Measurements from ENCODE around the gene TUBB2B.

The TUBB2B gene

DNA sequence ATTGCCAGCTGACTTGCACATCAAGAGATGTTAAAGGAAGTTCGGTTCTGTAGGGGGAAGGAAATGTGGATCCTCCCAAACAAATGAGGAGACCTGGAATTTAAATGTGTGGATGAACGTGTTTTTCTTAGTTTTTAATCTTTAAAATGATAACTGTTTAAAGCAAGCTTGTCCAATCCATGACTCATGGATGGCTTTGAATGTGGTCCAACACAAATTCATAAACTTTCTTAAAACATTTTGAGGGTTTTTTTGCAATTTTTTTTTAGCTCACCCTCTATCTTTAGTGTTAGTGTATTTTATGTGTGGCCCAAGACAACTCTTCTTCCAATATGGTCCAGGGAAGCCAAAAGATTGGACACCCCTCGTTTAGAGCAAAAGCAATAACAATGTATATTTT is 12.6 kb downstream of the TUBB2B start:
- 96% methylated on average over 2 of the region's 3 CpGs for WGBS
- H2BK12ac ChIP-seq (ENCODE audit: low read length in 2 of 2), result no peak overlapping the region
- H4K91ac ChIP-seq (ENCODE audit: low read length), result no peak overlapping the region
- H2AK5ac ChIP-seq (ENCODE audit: low read length, severe bottlenecking), result no peak overlapping the region
- H3K4me1 ChIP-seq (ENCODE audit: control insufficient read depth, insufficient read depth, low read depth, low read length), result no peaks in the 10 kb centered on the region
- no peaks in the 10 kb centered on the region for H3K9me3 ChIP-seq (ENCODE audit: control insufficient read depth, low read length)
- H2BK15ac ChIP-seq (ENCODE audit: low read depth, poor library complexity, severe bottlenecking), result no peak overlapping the region
- H3K4me2 ChIP-seq (ENCODE audit: low read length, poor library complexity, severe bottlenecking), result no peak overlapping the region
- H3K4me3 ChIP-seq (ENCODE audit: insufficient read depth in 1 of 2, low read depth in 1 of 2, low read length in 2 of 2), result no peak overlapping the region
- DNase-seq, result no peak
- no peak overlapping the region for H3K18ac ChIP-seq (ENCODE audit: low read depth in 1 of 2, low read length in 2 of 2)
- H3K4ac ChIP-seq (ENCODE audit: low read depth in 1 of 2, low read length in 2 of 2), result no peak overlapping the region
- no peak overlapping the region for H4K8ac ChIP-seq (ENCODE audit: low read length)
- no peaks in the 10 kb centered on the region for H3K79me1 ChIP-seq (replicated peaks; ENCODE audit: low read length, poor library complexity, severe bottlenecking)
- H2BK120ac ChIP-seq (ENCODE audit: low read depth, low read length), result no peak overlapping the region
- no peak overlapping the region for H2AFZ ChIP-seq (ENCODE audit: low read depth, low read length)
- H3K27ac ChIP-seq (ENCODE audit: low read length, poor library complexity, severe bottlenecking), result no peak overlapping the region
- H2BK5ac ChIP-seq (ENCODE audit: low read depth, low read length, poor library complexity, severe bottlenecking), result no peak overlapping the region
- H3K9ac ChIP-seq (ENCODE audit: low read length), result no peak overlapping the region
- no peaks in the 10 kb centered on the region for H3K36me3 ChIP-seq (ENCODE audit: control insufficient read depth in 1 of 2, insufficient read depth in 2 of 2, low read depth in 1 of 2, low read length in 2 of 2)
- peaks cover 11 to 31% of the 10 kb centered on the region in 2 experiments for H3K27me3 ChIP-seq (ENCODE audit: control insufficient read depth in 1 of 2, insufficient read depth in 1 of 2, low read length in 2 of 2)
- no peak overlapping the region for H3K23ac ChIP-seq (ENCODE audit: low read length in 2 of 2)
- H3K14ac ChIP-seq (ENCODE audit: low read length in 2 of 2), result no peak overlapping the region

DNA sequence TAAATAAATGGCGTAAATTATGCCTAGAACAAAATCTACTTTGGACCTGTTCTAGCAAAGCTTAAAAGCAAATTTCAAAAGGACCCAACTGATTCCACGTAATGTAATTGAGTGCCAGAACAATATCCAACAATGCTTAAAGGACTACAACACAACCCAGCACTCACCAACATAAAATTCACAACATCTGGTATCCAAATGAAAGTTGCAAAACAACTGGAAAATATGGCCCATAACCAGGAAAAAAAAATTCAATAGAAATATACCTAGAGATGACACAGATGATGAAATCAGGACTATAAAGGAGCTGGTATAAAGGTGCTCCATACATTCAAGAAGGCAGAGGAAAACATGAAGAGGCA is 14.1 kb downstream of the TUBB2B start:
- no peak for DNase-seq
- Histone ChIP-seq H2BK15ac (ENCODE audit: low read depth, poor library complexity, severe bottlenecking) (no peak overlapping the region), H3K27me3 (ENCODE audit: control insufficient read depth in 1 of 2, insufficient read depth in 1 of 2, low read length in 2 of 2) (peaks cover 2 to 20% of the 10 kb centered on the region in 2 experiments), H3K4me1 (ENCODE audit: control insufficient read depth, insufficient read depth, low read depth, low read length) (peaks cover 3% of the 10 kb centered on the region), H2BK5ac (ENCODE audit: low read depth, low read length, poor library complexity, severe bottlenecking) (no peak overlapping the region), H3K36me3 (ENCODE audit: control insufficient read depth in 1 of 2, insufficient read depth in 2 of 2, low read depth in 1 of 2, low read length in 2 of 2) (no peaks in the 10 kb centered on the region), H2AFZ (ENCODE audit: low read depth, low read length) (no peak overlapping the region), H2BK12ac (ENCODE audit: low read length in 2 of 2) (no peak overlapping the region), H3K4me2 (ENCODE audit: low read length, poor library complexity, severe bottlenecking) (no peak overlapping the region), H3K18ac (ENCODE audit: low read depth in 1 of 2, low read length in 2 of 2) (no peak overlapping the region), H2BK120ac (ENCODE audit: low read depth, low read length) (no peak overlapping the region), H3K9me3 (ENCODE audit: control insufficient read depth, low read length) (no peaks in the 10 kb centered on the region), H3K23ac (ENCODE audit: low read length in 2 of 2) (no peak overlapping the region), H3K14ac (ENCODE audit: low read length in 2 of 2) (no peak overlapping the region), H3K4ac (ENCODE audit: low read depth in 1 of 2, low read length in 2 of 2) (no peak overlapping the region), H2AK5ac (ENCODE audit: low read length, severe bottlenecking) (no peak overlapping the region), H4K8ac (ENCODE audit: low read length) (no peak overlapping the region), H3K9ac (ENCODE audit: low read length) (no peak overlapping the region), H3K79me1 (replicated peaks; ENCODE audit: low read length, poor library complexity, severe bottlenecking) (no peaks in the 10 kb centered on the region), H3K4me3 (ENCODE audit: insufficient read depth in 1 of 2, low read depth in 1 of 2, low read length in 2 of 2) (no peak overlapping the region), H3K27ac (ENCODE audit: low read length, poor library complexity, severe bottlenecking) (no peak overlapping the region), H4K91ac (ENCODE audit: low read length) (no peak overlapping the region)
- 97% methylated on average over 2 of the region's 2 CpGs for WGBS

- Histone ChIP-seq H3K27ac (ENCODE audit: low read length, poor library complexity, severe bottlenecking) (no peak overlapping the region), H3K4me3 (ENCODE audit: insufficient read depth in 1 of 2, low read depth in 1 of 2, low read length in 2 of 2) (no peak overlapping the region), H3K9ac (ENCODE audit: low read length) (no peak overlapping the region), H2BK12ac (ENCODE audit: low read length in 2 of 2) (no peak overlapping the region), H3K4me2 (ENCODE audit: low read length, poor library complexity, severe bottlenecking) (no peak overlapping the region), H3K36me3 (ENCODE audit: control insufficient read depth in 1 of 2, insufficient read depth in 2 of 2, low read depth in 1 of 2, low read length in 2 of 2) (no peaks in the 10 kb centered on the region), H2AK5ac (ENCODE audit: low read length, severe bottlenecking) (no peak overlapping the region), H4K91ac (ENCODE audit: low read length) (no peak overlapping the region), H4K8ac (ENCODE audit: low read length) (no peak overlapping the region), H3K9me3 (ENCODE audit: control insufficient read depth, low read length) (no peaks in the 10 kb centered on the region), H3K14ac (ENCODE audit: low read length in 2 of 2) (no peak overlapping the region), H3K79me1 (replicated peaks; ENCODE audit: low read length, poor library complexity, severe bottlenecking) (no peaks in the 10 kb centered on the region), H2AFZ (ENCODE audit: low read depth, low read length) (no peak overlapping the region), H2BK5ac (ENCODE audit: low read depth, low read length, poor library complexity, severe bottlenecking) (no peak overlapping the region), H3K23ac (ENCODE audit: low read length in 2 of 2) (no peak overlapping the region), H3K4ac (ENCODE audit: low read depth in 1 of 2, low read length in 2 of 2) (no peak overlapping the region), H3K18ac (ENCODE audit: low read depth in 1 of 2, low read length in 2 of 2) (no peak overlapping the region), H2BK15ac (ENCODE audit: low read depth, poor library complexity, severe bottlenecking) (no peak overlapping the region), H2BK120ac (ENCODE audit: low read depth, low read length) (no peak overlapping the region), H3K4me1 (ENCODE audit: control insufficient read depth, insufficient read depth, low read depth, low read length) (peaks cover 6% of the 10 kb centered on the region), H3K27me3 (ENCODE audit: control insufficient read depth in 1 of 2, insufficient read depth in 1 of 2, low read length in 2 of 2) (peaks cover 0 to 11% of the 10 kb centered on the region in 2 experiments)
- WGBS, result 94% methylated on average over 6 of the region's 6 CpGs
- no peak for DNase-seq
Measured at GRCh38 chr6:3212261-3212660, 15.2 kb downstream of the TUBB2B start.

- H3K9ac ChIP-seq (ENCODE audit: low read length), result no peak overlapping the region
- H3K79me1 ChIP-seq (replicated peaks; ENCODE audit: low read length, poor library complexity, severe bottlenecking), result no peaks in the 10 kb centered on the region
- no peak overlapping the region for H4K91ac ChIP-seq (ENCODE audit: low read length)
- H3K4me1 ChIP-seq (ENCODE audit: control insufficient read depth, insufficient read depth, low read depth, low read length), result peaks cover 6% of the 10 kb centered on the region
- H3K4me2 ChIP-seq (ENCODE audit: low read length, poor library complexity, severe bottlenecking), result no peak overlapping the region
- H2BK5ac ChIP-seq (ENCODE audit: low read depth, low read length, poor library complexity, severe bottlenecking), result no peak overlapping the region
- no peak overlapping the region for H3K27ac ChIP-seq (ENCODE audit: low read length, poor library complexity, severe bottlenecking)
- H3K36me3 ChIP-seq (ENCODE audit: control insufficient read depth in 1 of 2, insufficient read depth in 2 of 2, low read depth in 1 of 2, low read length in 2 of 2), result no peaks in the 10 kb centered on the region
- no peak overlapping the region for H2BK120ac ChIP-seq (ENCODE audit: low read depth, low read length)
- no peaks in the 10 kb centered on the region for H3K9me3 ChIP-seq (ENCODE audit: control insufficient read depth, low read length)
- no peak overlapping the region for H2AFZ ChIP-seq (ENCODE audit: low read depth, low read length)
- no peak overlapping the region for H3K23ac ChIP-seq (ENCODE audit: low read length in 2 of 2)
- H3K14ac ChIP-seq (ENCODE audit: low read length in 2 of 2), result no peak overlapping the region
- H3K4me3 ChIP-seq (ENCODE audit: insufficient read depth in 1 of 2, low read depth in 1 of 2, low read length in 2 of 2), result no peak overlapping the region
- no peak overlapping the region for H2BK15ac ChIP-seq (ENCODE audit: low read depth, poor library complexity, severe bottlenecking)
- H3K27me3 ChIP-seq (ENCODE audit: control insufficient read depth in 1 of 2, insufficient read depth in 1 of 2, low read length in 2 of 2), result peaks cover 0 to 11% of the 10 kb centered on the region in 2 experiments
- H2AK5ac ChIP-seq (ENCODE audit: low read length, severe bottlenecking), result no peak overlapping the region
- H2BK12ac ChIP-seq (ENCODE audit: low read length in 2 of 2), result no peak overlapping the region
- no peak overlapping the region for H3K18ac ChIP-seq (ENCODE audit: low read depth in 1 of 2, low read length in 2 of 2)
- H3K4ac ChIP-seq (ENCODE audit: low read depth in 1 of 2, low read length in 2 of 2), result no peak overlapping the region
- no peak overlapping the region for H4K8ac ChIP-seq (ENCODE audit: low read length)
- no peak for DNase-seq
- 86% methylated on average over 5 of the region's 5 CpGs for WGBS
Measured at GRCh38 chr6:3211681-3212080, 15.8 kb downstream of the TUBB2B start.

Measured in mesenchymal stem cell (in vitro differentiated cells and primary cell).